Parathyroid adenoma (tissue), 2 donors: ENCODE data around the gene HDDC3.
"Not testable (repeated sequence)": the region's sequence is repeated elsewhere in the genome, so short reads cannot be mapped to it uniquely, and the experiment has no call there.

Experiments
- H2AFZ ChIP-seq: fragments of 300-600 bp; sonication (generic); one replicate; pipeline ENCODE4 v1.7.0; 2017; ENCODE audit warnings: antibody characterized with exemption, mild to moderate bottlenecking
- H3K27ac ChIP-seq: fragments of 300-600 bp; sonication (generic); one replicate; pipeline ENCODE4 v1.7.0; 2017
- H3K27me3 ChIP-seq: fragments of 300-600 bp; sonication (generic); one replicate; pipeline ENCODE4 v1.7.0; 2017; ENCODE audit warnings: low read length; ENCODE audit not compliant: control insufficient read depth, insufficient read depth
- H3K36me3 ChIP-seq: fragments of 300-600 bp; sonication (generic); one replicate; pipeline ENCODE4 v1.7.0; 2017; ENCODE audit warnings: low read length; ENCODE audit not compliant: control insufficient read depth, insufficient read depth
- H3K4me1 ChIP-seq: fragments of 300-600 bp; sonication (generic); one replicate; pipeline ENCODE4 v1.7.0; 2017; ENCODE audit warnings: control low read depth
- H3K4me2 ChIP-seq: fragments of 300-600 bp; sonication (generic); one replicate; pipeline ENCODE4 v1.7.0; 2017; ENCODE audit warnings: low read length
- H3K4me3 ChIP-seq: fragments of 300-600 bp; sonication (generic); one replicate; pipeline ENCODE4 v1.7.0; 2017; ENCODE audit warnings: low read depth, low read length
- H3K79me2 ChIP-seq: fragments of 300-600 bp; sonication (generic); one replicate; pipeline ENCODE4 v1.7.0; 2017; ENCODE audit warnings: control low read depth
- H3K9ac ChIP-seq: fragments of 300-600 bp; sonication (generic); one replicate; pipeline ENCODE4 v1.7.0; 2017; ENCODE audit warnings: mild to moderate bottlenecking
- H3K9me3 ChIP-seq: fragments of 300-600 bp; sonication (generic); one replicate; pipeline ENCODE4 v1.7.0; 2017; ENCODE audit warnings: low read length; ENCODE audit not compliant: control insufficient read depth
- CTCF ChIP-seq: fragments of 300-600 bp; sonication (generic); IDR thresholded peaks from one replicate; pipeline ENCODE4 v1.7.0; 2017; ENCODE audit warnings: antibody characterized with exemption, mild to moderate bottlenecking
- donor health status: primary hyperparathyroidism.

The HDDC3 gene

GRCh38 chr15:90929246-90930019 lies 2.9 kb downstream of the HDDC3 start:
- TF ChIP-seq CTCF, result no peak
- Histone ChIP-seq H3K4me3 (peak overlapping the region; percentile 60), H3K36me3 (no peaks in the 10 kb centered on the region), H3K27me3 (no peaks in the 10 kb centered on the region), H3K9ac (no peak overlapping the region), H3K4me1 (peaks cover 6% of the 10 kb centered on the region), H3K4me2 (peak overlapping the region; percentile 70), H3K27ac (peak overlapping the region; percentile 83), H3K9me3 (no peaks in the 10 kb centered on the region), H2AFZ (peak overlapping the region; percentile 88), H3K79me2 (no peaks in the 10 kb centered on the region)

- not testable (repeated sequence) for H3K4me3 ChIP-seq, H3K27ac ChIP-seq, H3K4me1 ChIP-seq, H3K9me3 ChIP-seq, H2AFZ ChIP-seq, H3K9ac ChIP-seq, H3K27me3 ChIP-seq, H3K36me3 ChIP-seq, H3K79me2 ChIP-seq, H3K4me2 ChIP-seq
Measured at GRCh38 chr15:90928106-90928505, 4.2 kb downstream of the HDDC3 start.

- not testable (repeated sequence) for H3K36me3 ChIP-seq, H3K9ac ChIP-seq, H3K27me3 ChIP-seq, H2AFZ ChIP-seq, H3K9me3 ChIP-seq, H3K4me1 ChIP-seq, H3K79me2 ChIP-seq, H3K4me3 ChIP-seq, H3K27ac ChIP-seq, H3K4me2 ChIP-seq
Measured at GRCh38 chr15:90926766-90927165, 5.6 kb downstream of the HDDC3 start.

GRCh38 chr15:90924375-90924774 lies 8.0 kb downstream of the HDDC3 start:
- Histone ChIP-seq H3K4me3 (no peak overlapping the region), H3K4me2 (no peak overlapping the region), H3K27me3 (no peaks in the 10 kb centered on the region), H3K27ac (no peak overlapping the region), H3K79me2 (no peaks in the 10 kb centered on the region), H3K4me1 (no peaks in the 10 kb centered on the region), H3K9ac (no peak overlapping the region), H3K9me3 (no peaks in the 10 kb centered on the region), H3K36me3 (no peaks in the 10 kb centered on the region), H2AFZ (no peak overlapping the region)
- no peak for TF ChIP-seq CTCF

GRCh38 chr15:90922712-90923322 lies 9.5 kb downstream of the HDDC3 start:
- not testable (repeated sequence) for H3K4me2 ChIP-seq, H3K9ac ChIP-seq, H3K27ac ChIP-seq, H3K79me2 ChIP-seq, H3K36me3 ChIP-seq, H3K9me3 ChIP-seq, H2AFZ ChIP-seq, H3K4me1 ChIP-seq, H3K27me3 ChIP-seq, H3K4me3 ChIP-seq

- Histone ChIP-seq H3K36me3 (no peaks in the 10 kb centered on the region), H3K9me3 (no peaks in the 10 kb centered on the region), H3K79me2 (no peaks in the 10 kb centered on the region), H2AFZ (no peak overlapping the region), H3K27me3 (no peaks in the 10 kb centered on the region), H3K4me2 (no peak overlapping the region), H3K27ac (no peak overlapping the region), H3K4me3 (no peak overlapping the region), H3K4me1 (no peaks in the 10 kb centered on the region), H3K9ac (no peak overlapping the region)
- TF ChIP-seq CTCF, result no peak
Measured at GRCh38 chr15:90921887-90922286, 10.5 kb downstream of the HDDC3 start.
